GM12873 (cell line): ENCODE data around the gene DCD.

Experiments
- TF ChIP-seq, protein P1 (sequence below): IDR thresholded peaks from 2 replicates; pipeline ENCODE4 v1.5.1; 2012; ENCODE audit warnings: low read depth, mild to moderate bottlenecking, moderate library complexity, low read length, control low read depth; ENCODE audit not compliant: insufficient read depth; ENCODE audit errors: missing control alignments

DCD gene

DNA sequence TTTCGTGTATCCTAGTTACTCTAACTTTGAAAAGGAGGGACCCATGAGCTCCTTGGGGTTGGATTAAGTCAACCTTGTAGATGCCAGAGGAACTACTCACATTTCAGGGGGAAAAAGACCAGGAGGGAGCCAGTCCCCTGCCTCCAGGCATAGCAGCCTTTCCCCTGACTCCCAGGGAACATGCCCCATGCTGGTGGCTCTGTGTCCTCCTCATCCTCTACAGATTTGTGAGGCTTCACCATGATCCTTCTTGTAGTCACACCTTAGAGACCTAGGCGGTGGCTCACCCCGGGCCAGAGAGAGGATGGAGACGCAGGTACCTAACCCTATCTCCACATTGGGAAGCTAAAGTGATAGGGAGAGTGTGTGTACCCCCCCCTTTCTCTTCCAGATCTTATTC lies 43.7 kb downstream of the DCD start:
- TF ChIP-seq, protein P1, sequence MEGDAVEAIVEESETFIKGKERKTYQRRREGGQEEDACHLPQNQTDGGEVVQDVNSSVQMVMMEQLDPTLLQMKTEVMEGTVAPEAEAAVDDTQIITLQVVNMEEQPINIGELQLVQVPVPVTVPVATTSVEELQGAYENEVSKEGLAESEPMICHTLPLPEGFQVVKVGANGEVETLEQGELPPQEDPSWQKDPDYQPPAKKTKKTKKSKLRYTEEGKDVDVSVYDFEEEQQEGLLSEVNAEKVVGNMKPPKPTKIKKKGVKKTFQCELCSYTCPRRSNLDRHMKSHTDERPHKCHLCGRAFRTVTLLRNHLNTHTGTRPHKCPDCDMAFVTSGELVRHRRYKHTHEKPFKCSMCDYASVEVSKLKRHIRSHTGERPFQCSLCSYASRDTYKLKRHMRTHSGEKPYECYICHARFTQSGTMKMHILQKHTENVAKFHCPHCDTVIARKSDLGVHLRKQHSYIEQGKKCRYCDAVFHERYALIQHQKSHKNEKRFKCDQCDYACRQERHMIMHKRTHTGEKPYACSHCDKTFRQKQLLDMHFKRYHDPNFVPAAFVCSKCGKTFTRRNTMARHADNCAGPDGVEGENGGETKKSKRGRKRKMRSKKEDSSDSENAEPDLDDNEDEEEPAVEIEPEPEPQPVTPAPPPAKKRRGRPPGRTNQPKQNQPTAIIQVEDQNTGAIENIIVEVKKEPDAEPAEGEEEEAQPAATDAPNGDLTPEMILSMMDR: no peak

DNA sequence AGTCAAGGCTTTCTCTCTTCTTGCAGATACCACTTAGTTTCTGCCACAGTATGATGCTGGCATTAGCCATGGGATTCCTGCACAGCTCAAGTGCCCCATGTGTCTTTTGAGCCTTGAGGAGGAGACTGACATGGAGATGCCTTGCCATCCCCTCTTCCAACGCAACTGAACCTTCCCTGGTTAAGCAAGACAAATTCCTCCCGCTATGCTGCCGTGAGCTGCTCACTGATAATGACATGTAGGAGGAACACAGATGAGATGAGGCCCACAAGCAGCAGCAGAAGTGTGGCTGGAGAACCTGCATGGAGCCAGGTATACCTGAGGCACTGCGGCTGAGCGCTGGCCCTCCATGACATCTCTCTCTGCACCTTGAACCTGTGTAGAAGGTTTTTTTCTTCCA lies 44.3 kb downstream of the DCD start:
- TF ChIP-seq, protein P1: no peak

DNA sequence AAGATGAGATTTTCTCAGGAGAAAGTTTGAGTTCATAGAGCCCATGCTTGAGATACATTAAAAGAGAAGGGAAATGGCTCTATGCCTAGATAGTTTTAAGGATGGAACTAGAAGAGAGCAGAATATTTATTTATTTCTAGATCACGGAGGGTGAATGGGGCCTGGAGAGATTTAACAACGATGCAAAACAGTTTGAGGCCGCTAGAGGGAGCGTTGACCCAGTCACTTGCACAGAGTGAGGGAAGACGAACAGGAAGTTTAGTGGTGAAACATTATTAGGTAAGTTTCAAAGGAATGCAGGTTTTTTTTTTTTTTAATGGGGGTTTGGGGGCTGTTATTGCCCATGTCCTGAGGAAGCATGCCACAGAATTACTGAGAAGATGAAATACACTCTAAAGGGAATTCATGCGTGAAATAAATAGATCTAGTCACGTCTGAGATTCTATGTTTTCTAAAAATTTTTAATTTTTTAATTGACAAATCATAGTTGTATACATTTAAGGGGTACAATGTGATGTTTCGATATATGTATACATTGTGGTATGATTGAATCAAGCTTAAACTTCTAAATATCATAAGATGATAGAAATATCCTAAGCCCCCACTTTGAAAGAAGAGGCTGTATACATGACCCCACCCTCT lies 44.9 kb downstream of the DCD start:
- TF ChIP-seq, protein P1: peak; percentile 84

DNA sequence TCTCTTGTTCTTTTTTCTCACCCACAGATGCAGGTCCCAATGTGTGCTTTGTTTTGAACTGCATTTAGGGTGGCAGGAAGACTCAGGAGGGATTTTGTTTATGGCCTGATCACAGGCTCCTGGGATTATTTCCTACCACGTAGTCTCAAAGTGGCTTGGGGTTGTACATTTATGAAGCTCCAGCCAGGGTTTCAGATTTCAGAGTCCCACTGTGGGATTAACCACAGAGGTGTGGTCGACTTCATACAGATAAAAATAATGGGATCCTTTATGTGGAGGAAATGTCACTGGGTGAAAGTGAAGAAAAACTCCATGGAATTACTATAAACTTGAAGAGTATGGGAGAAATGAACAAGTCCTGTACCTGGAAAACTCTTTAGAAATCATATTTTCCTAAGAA lies 45.5 kb downstream of the DCD start:
- TF ChIP-seq, protein P1: no peak

DNA sequence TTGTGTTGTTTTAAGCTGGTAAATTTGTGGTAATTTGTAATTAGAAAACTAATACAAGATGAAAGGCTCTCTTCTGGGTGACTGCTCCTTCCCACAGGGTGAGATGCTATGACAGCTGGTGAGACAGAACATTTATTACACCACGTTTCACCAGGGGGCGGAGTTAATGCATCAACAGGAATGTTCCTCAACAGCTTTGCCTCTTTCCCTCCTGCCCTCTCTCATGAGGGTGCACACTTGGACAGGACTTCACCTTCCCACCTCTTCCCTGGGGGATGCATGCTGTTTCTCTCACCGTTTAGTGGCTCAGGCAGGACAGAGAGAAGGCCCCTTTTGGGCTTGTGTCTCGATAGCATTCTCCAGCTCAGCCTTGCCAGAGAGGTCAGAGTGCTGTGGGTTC lies 46.3 kb downstream of the DCD start:
- TF ChIP-seq, protein P1: peak; percentile 15

DNA sequence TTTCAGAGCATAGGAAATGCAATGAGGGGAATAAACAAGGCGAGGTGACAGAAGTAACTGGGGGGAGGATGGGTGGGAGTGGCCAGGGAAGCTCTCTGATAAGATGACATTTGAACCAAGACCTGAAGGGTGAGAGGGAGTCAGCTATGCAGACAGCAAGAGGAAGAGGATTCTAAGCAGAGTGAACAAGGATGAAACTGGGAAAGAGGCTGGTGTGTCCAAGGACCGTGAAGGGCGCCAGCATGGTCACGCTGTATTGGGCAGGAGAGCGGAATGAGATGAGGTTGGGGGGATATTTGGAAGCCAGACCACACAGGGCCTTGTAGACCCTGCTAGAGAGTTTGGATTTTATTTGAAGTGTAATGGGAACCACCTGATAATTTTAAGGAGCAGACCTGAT lies 49.2 kb downstream of the DCD start:
- TF ChIP-seq, protein P1: no peak

DNA sequence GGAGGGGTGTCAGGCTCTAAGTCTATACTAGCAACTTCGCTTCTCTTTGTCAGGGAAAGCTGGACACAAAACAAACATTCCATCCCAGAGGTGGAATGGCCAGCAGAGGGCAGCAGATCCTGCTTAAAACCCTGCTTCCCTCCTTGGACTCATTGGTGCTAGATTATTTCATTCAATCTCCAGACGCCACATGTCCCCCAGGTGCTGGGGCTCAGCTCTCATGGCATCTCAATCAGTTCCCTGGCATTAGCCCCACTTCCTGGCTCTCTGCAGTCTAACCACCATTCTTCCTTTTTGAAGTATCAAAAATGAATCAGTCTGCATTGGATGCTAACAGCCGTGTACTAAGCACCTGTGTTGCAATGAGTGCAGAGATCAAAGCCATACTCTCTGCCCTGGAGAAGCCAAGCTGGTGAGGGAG lies 51.6 kb downstream of the DCD start:
- TF ChIP-seq, protein P1: peak; percentile 90
